HFFc6 (cell line): ENCODE results near the gene RRAS. TPM values are rescaled to one million over a fixed set of nuclear protein-coding genes. Genes with fewer than 3 reads are reported as not detected.
"Not testable (repeated sequence)": the region's sequence is repeated elsewhere in the genome, so short reads cannot be mapped to it uniquely, and the experiment has no call there.

Experiments used
- DNase-seq: peaks from one replicate; pipeline ENCODE4 v3.0.0-alpha.2; 2018
- H3K27ac Mint-ChIP-seq: 2 replicates; pipeline ENCODE4 v1.8.0; 2020; ENCODE audit warnings: mild to moderate bottlenecking, mixed read lengths
- H3K27me3 Mint-ChIP-seq: 2 replicates; pipeline ENCODE4 v1.8.0; 2021; ENCODE audit warnings: mild to moderate bottlenecking, moderate library complexity, mixed read lengths; ENCODE audit not compliant: insufficient read depth
- H3K36me3 Mint-ChIP-seq: 2 replicates; pipeline ENCODE4 v1.8.0; 2021; ENCODE audit warnings: low read depth, mixed read lengths
- H3K4me1 Mint-ChIP-seq: 2 replicates; pipeline ENCODE4 v1.8.0; 2020; ENCODE audit warnings: low read depth, mixed read lengths
- H3K4me3 Mint-ChIP-seq: 2 replicates; pipeline ENCODE4 v1.8.0; 2020; ENCODE audit warnings: mild to moderate bottlenecking, moderate library complexity, mixed read lengths
- H3K9me3 Mint-ChIP-seq: 2 replicates; pipeline ENCODE4 v1.8.0; 2020; ENCODE audit warnings: mild to moderate bottlenecking, mixed read lengths
- total RNA-seq, 6 experiments: library from RNA; stranded (reverse); fragmentation: NEBNext Ultra II Directional; extraction: Animal tissue kit (Norgen Biotek cat#: 25700); gene quantifications; 2 replicates in 1 of 6; 3 replicates in 5 of 6; pipeline ENCODE4 v1.2.3, GENCODE V29; 2021
- TF ChIP-seq, protein P1 (sequence below): fragments of 200-600 bp; sonication (generic); IDR thresholded peaks from 2 replicates; pipeline ENCODE4 v1.5.0; 2021; ENCODE audit warnings: antibody characterized with exemption, mild to moderate bottlenecking

Gene RRAS
- total RNA-seq, 6 experiments from 2014 or later: 130 to 162 (median 133) TPM

DNA sequence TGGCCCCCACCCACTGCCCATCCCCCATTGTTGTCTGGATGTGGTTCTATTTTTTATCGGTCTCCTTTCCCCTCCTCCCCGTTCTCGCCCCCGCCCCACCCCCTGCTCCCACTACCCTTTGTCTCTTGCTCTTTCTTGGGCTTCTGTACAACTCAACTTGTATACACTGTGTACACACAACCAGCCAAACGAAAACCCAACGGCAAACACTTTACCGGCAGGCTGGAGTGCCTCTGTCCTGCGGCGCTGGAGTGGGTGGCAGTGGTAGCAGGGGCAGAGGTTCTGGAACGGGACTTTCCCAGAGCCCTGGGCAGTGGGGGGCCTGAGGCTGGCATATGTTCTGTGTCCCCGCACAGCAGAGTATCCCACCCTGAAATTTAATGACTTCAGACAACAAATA lies 13.7 kb downstream of the RRAS start:
- Mint-ChIP-seq H3K4me1 (peaks cover 6% of the 10 kb centered on the region; the same call in 1 of the 2 replicates), H3K36me3 (peaks cover 35% of the 10 kb centered on the region), H3K27ac (no peak overlapping the region), H3K9me3 (no peaks in the 10 kb centered on the region), H3K4me3 (no peak overlapping the region), H3K27me3 (no peaks in the 10 kb centered on the region; the same call in 1 of the 2 replicates)
- TF ChIP-seq, protein P1, sequence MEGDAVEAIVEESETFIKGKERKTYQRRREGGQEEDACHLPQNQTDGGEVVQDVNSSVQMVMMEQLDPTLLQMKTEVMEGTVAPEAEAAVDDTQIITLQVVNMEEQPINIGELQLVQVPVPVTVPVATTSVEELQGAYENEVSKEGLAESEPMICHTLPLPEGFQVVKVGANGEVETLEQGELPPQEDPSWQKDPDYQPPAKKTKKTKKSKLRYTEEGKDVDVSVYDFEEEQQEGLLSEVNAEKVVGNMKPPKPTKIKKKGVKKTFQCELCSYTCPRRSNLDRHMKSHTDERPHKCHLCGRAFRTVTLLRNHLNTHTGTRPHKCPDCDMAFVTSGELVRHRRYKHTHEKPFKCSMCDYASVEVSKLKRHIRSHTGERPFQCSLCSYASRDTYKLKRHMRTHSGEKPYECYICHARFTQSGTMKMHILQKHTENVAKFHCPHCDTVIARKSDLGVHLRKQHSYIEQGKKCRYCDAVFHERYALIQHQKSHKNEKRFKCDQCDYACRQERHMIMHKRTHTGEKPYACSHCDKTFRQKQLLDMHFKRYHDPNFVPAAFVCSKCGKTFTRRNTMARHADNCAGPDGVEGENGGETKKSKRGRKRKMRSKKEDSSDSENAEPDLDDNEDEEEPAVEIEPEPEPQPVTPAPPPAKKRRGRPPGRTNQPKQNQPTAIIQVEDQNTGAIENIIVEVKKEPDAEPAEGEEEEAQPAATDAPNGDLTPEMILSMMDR: no peak
- no peak for DNase-seq

- Mint-ChIP-seq H3K4me1 (no peaks in the 10 kb centered on the region), H3K27ac (no peak overlapping the region), H3K4me3 (no peak overlapping the region), H3K27me3 (no peaks in the 10 kb centered on the region; the same call in 1 of the 2 replicates), H3K36me3 (peaks cover 30% of the 10 kb centered on the region), H3K9me3 (no peaks in the 10 kb centered on the region)
- DNase-seq: no peak
- TF ChIP-seq, protein P1: no peak
Measured at GRCh38 chr19:49624967-49625910, 14.7 kb downstream of the RRAS start.

- Mint-ChIP-seq H3K4me1 (peaks cover 23% of the 10 kb centered on the region), H3K36me3 (peaks cover 25% of the 10 kb centered on the region)
- H3K27me3 Mint-ChIP-seq, DNase-seq, H3K9me3 Mint-ChIP-seq, H3K4me3 Mint-ChIP-seq, H3K27ac Mint-ChIP-seq: not testable (repeated sequence)
Measured at GRCh38 chr19:49617860-49618259, 22.1 kb downstream of the RRAS start.

GRCh38 chr19:49616945-49617344 lies 23.0 kb downstream of the RRAS start:
- TF ChIP-seq, protein P1: no peak
- H3K4me3 Mint-ChIP-seq: no peak overlapping the region
- no peak overlapping the region for H3K27ac Mint-ChIP-seq
- no peaks in the 10 kb centered on the region for H3K9me3 Mint-ChIP-seq
- H3K27me3 Mint-ChIP-seq: peaks cover 2% of the 10 kb centered on the region; the same call in 1 of the 2 replicates
- H3K36me3 Mint-ChIP-seq: peaks cover 20% of the 10 kb centered on the region
- H3K4me1 Mint-ChIP-seq: peaks cover 29% of the 10 kb centered on the region
- DNase-seq: no peak

GRCh38 chr19:49616532-49616931 lies 23.4 kb downstream of the RRAS start:
- Mint-ChIP-seq H3K27ac (no peak overlapping the region), H3K36me3 (peaks cover 16% of the 10 kb centered on the region), H3K4me1 (peaks cover 29% of the 10 kb centered on the region), H3K27me3 (peaks cover 2% of the 10 kb centered on the region; the same call in 1 of the 2 replicates), H3K4me3 (no peak overlapping the region), H3K9me3 (no peaks in the 10 kb centered on the region)
- TF ChIP-seq, protein P1: no peak
- no peak for DNase-seq

DNA sequence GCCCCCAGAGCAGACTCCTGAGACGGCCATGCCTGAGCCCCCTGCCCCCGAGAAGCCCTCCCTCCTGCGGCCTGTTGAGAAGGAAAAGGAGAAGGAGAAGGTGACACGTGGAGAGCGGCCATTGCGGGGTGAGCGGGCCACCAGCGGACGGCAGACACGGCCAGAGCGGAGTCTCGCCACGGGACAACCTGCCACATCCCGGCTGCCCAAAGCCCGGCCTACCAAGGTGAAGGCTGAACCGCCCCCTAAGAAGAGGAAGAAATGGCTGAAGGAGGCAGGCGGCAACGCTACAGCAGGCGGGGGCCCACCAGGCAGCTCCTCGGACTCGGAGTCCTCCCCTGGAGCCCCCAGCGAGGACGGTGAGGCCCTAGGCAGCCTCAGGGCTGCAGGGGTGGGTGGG lies 24.1 kb downstream of the RRAS start:
- DNase-seq: no peak
- H3K36me3 Mint-ChIP-seq: peaks cover 13% of the 10 kb centered on the region; the same call in 1 of the 2 replicates
- no peak overlapping the region for H3K4me3 Mint-ChIP-seq
- H3K27ac Mint-ChIP-seq: no peak overlapping the region
- H3K4me1 Mint-ChIP-seq: peaks cover 29% of the 10 kb centered on the region
- H3K27me3 Mint-ChIP-seq: peaks cover 2% of the 10 kb centered on the region
- TF ChIP-seq, protein P1: no peak
- no peaks in the 10 kb centered on the region for H3K9me3 Mint-ChIP-seq
